GM19463 (cell line): ENCODE measurements around the gene DPH6.
A peak's percentile ranks its signal among the peaks of the same experiment; 100 is the strongest.

Experiments
- ATAC-seq: cut with Tn5 transposase; IDR thresholded peaks from one replicate; pipeline ENCODE4 v1.9.1; 2021; ENCODE audit warnings: mild to moderate bottlenecking, moderate library complexity; ENCODE audit not compliant: unreplicated experiment

Gene DPH6

GRCh38 chr15:35545316-35545823, 595 bp downstream of the DPH6 start:
- ATAC-seq = peak; percentile 16

GRCh38 chr15:35540885-35541284, 5.1 kb downstream of the DPH6 start:
- no peak for ATAC-seq

GRCh38 chr15:35540021-35540420, 5.9 kb downstream of the DPH6 start:
- ATAC-seq = no peak

- no peak for ATAC-seq
Measured at GRCh38 chr15:35535365-35535916, 10.5 kb downstream of the DPH6 start.

GRCh38 chr15:35533130-35534110, 12.5 kb downstream of the DPH6 start:
- no peak for ATAC-seq

GRCh38 chr15:35530698-35531097, 15.3 kb downstream of the DPH6 start:
- ATAC-seq = no peak

GRCh38 chr15:35529784-35530183, 16.2 kb downstream of the DPH6 start:
- no peak for ATAC-seq

- no peak for ATAC-seq
Measured at GRCh38 chr15:35522061-35522460, 23.9 kb downstream of the DPH6 start.

- ATAC-seq = peak; percentile 68
Measured at GRCh38 chr15:35519541-35520149, 26.3 kb downstream of the DPH6 start.

- ATAC-seq = no peak
Measured at GRCh38 chr15:35519052-35519451, 26.9 kb downstream of the DPH6 start.

- no peak for ATAC-seq
Measured at GRCh38 chr15:35514759-35515158, 31.2 kb downstream of the DPH6 start.

GRCh38 chr15:35507932-35508638, 37.9 kb downstream of the DPH6 start:
- ATAC-seq = no peak

- ATAC-seq = no peak
Measured at GRCh38 chr15:35506272-35506870, 39.6 kb downstream of the DPH6 start.

- ATAC-seq = no peak
Measured at GRCh38 chr15:35505809-35506208, 40.2 kb downstream of the DPH6 start.

GRCh38 chr15:35505141-35505540, 40.8 kb downstream of the DPH6 start:
- no peak for ATAC-seq

GRCh38 chr15:35499723-35500122, 46.2 kb downstream of the DPH6 start:
- ATAC-seq = no peak

GRCh38 chr15:35496585-35496984, 49.4 kb downstream of the DPH6 start:
- ATAC-seq = peak; percentile 100

GRCh38 chr15:35495080-35495479, 50.9 kb downstream of the DPH6 start:
- ATAC-seq = no peak

GRCh38 chr15:35491999-35492398, 54.0 kb downstream of the DPH6 start:
- no peak for ATAC-seq

- ATAC-seq = no peak
Measured at GRCh38 chr15:35491173-35491572, 54.8 kb downstream of the DPH6 start.

- ATAC-seq = no peak
Measured at GRCh38 chr15:35490511-35490910, 55.5 kb downstream of the DPH6 start.
